Activated CD8-positive, alpha-beta memory T cell treated with anti-CD3 and anti-CD28 coated beads, Interleukin-2, amount 10 ng/mL, durations not matched to agents 7 days and 5 days (primary cell): Measurements from ENCODE around the gene ZNF91. TPM values are rescaled to one million over a fixed set of nuclear protein-coding genes. Genes with fewer than 3 reads are reported as not detected.
"Not testable (repeated sequence)": the region's sequence is repeated elsewhere in the genome, so short reads cannot be mapped to it uniquely, and the experiment has no call there.

Experiments used
- ATAC-seq: fragments of 150-1000 bp; cut with Tn5 transposase; one replicate; pipeline ENCODE4 v1.10.0; 2021; ENCODE audit warnings: moderate library complexity
- CTCF ChIA-PET: fragments of 350-600 bp; sonication (Branson Sonifier 250); formaldehyde crosslinking; loops from one replicate; lab custom pipeline; 2021; ENCODE audit warnings: antibody characterized with exemption; lab: Charles Lee
- DNase-seq: peaks from one replicate; pipeline ENCODE4 v3.0.0-alpha.2; 2020
- H3K27ac Mint-ChIP-seq: one replicate; pipeline ENCODE4 v1.8.0; 2021; ENCODE audit warnings: mild to moderate bottlenecking, mixed read lengths
- H3K27me3 Mint-ChIP-seq: one replicate; pipeline ENCODE4 v1.8.0; 2021; ENCODE audit warnings: mixed read lengths
- H3K36me3 Mint-ChIP-seq: one replicate; pipeline ENCODE4 v1.8.0; 2021; ENCODE audit warnings: mild to moderate bottlenecking, mixed read lengths
- H3K4me1 Mint-ChIP-seq: one replicate; pipeline ENCODE4 v1.8.0; 2021; ENCODE audit warnings: mixed read lengths
- H3K4me3 Mint-ChIP-seq: one replicate; pipeline ENCODE4 v1.8.0; 2021; ENCODE audit warnings: mild to moderate bottlenecking, moderate library complexity, mixed read lengths
- H3K9me3 Mint-ChIP-seq: one replicate; pipeline ENCODE4 v1.8.0; 2022; ENCODE audit warnings: low read depth, mixed read lengths
- total RNA-seq, 2 experiments: library from RNA; stranded (reverse); gene quantifications; one replicate each; pipeline ENCODE4 v1.2.3, GENCODE V29; 2021

The ZNF91 gene
- total RNA-seq, 2 experiments from 2014 or later: 23.6 to 35.7 TPM

- CTCF ChIA-PET: no interaction called here
- H3K9me3 Mint-ChIP-seq: peaks cover 13% of the 10 kb centered on the region
- DNase-seq (no peak), ATAC-seq (no peak)
- no peak overlapping the region for H3K4me3 Mint-ChIP-seq
- no peaks in the 10 kb centered on the region for H3K4me1 Mint-ChIP-seq
- no peaks in the 10 kb centered on the region for H3K27me3 Mint-ChIP-seq
- H3K36me3 Mint-ChIP-seq: peaks cover 1% of the 10 kb centered on the region
- H3K27ac Mint-ChIP-seq: no peak overlapping the region
These were observed 89.7 kb downstream of the ZNF91 start for GRCh38 chr19:23305555-23305954.

GRCh38 chr19:23304238-23304637 lies 91.0 kb downstream of the ZNF91 start:
- Mint-ChIP-seq H3K27ac (no peak overlapping the region), H3K9me3 (peaks cover 15% of the 10 kb centered on the region), H3K4me1 (no peaks in the 10 kb centered on the region), H3K27me3 (no peaks in the 10 kb centered on the region), H3K4me3 (no peak overlapping the region), H3K36me3 (peaks cover 1% of the 10 kb centered on the region)
- DNase-seq (no peak), ATAC-seq (no peak)
- CTCF ChIA-PET: no interaction called here

GRCh38 chr19:23294141-23294540 lies 101.1 kb downstream of the ZNF91 start:
- H3K27ac Mint-ChIP-seq: no peak overlapping the region
- H3K4me1 Mint-ChIP-seq: no peaks in the 10 kb centered on the region
- peaks cover 11% of the 10 kb centered on the region for H3K9me3 Mint-ChIP-seq
- ATAC-seq: no peak
- no peak for DNase-seq
- CTCF ChIA-PET: no interaction called here
- H3K36me3 Mint-ChIP-seq: peaks cover 3% of the 10 kb centered on the region
- no peaks in the 10 kb centered on the region for H3K27me3 Mint-ChIP-seq
- H3K4me3 Mint-ChIP-seq: no peak overlapping the region

GRCh38 chr19:23289966-23290365 lies 105.3 kb downstream of the ZNF91 start:
- H3K4me3 Mint-ChIP-seq, CTCF ChIA-PET, DNase-seq, H3K4me1 Mint-ChIP-seq, H3K27me3 Mint-ChIP-seq, H3K27ac Mint-ChIP-seq, H3K36me3 Mint-ChIP-seq, ATAC-seq: not testable (repeated sequence)
- H3K9me3 Mint-ChIP-seq: peaks cover 14% of the 10 kb centered on the region

Other genes with a start within 250 kb of the ZNF91 start
- gene ZNF724, start 145.1 kb downstream of the ZNF91 start, total RNA-seq: 10 to 100 TPM; 13.6 to 15.8 TPM